ELF-1 (cell line): ENCODE results near the gene FREM2.

ENCODE experiments used
- DNase-seq: peaks from one replicate; pipeline ENCODE4 v3.0.0-alpha.2; 2016; ENCODE audit warnings: low read depth, low spot score

Gene FREM2

DNA sequence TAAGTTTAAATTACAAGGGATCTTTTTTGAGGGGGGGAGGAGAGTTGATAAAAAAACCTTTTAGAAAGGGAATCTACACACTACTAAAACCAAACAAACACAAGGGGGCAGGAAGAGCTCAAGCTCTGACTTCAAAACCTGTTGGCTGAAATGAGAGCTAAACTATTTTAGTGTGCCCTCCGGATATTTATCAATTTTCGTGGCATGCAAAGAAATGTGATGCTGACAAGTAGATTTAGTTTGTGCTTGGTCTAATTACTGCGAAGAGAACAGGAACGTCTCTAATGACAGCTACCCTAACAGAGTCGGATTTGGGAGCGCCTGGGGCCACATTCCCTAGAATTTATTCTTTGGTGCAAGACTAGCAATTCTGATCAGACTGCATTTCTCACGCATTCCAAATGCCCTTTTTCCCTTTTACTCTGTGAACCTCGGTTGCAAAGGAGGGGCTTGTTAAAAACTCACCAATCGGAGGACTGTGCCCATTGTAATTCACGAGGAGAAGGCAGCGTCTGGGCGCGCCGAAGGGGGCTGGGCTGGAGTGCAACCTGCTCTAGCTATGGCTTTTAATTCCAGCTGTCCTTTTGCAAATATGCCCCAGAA, 802 bp upstream of the FREM2 start:
- peak; percentile 91 for DNase-seq

DNA sequence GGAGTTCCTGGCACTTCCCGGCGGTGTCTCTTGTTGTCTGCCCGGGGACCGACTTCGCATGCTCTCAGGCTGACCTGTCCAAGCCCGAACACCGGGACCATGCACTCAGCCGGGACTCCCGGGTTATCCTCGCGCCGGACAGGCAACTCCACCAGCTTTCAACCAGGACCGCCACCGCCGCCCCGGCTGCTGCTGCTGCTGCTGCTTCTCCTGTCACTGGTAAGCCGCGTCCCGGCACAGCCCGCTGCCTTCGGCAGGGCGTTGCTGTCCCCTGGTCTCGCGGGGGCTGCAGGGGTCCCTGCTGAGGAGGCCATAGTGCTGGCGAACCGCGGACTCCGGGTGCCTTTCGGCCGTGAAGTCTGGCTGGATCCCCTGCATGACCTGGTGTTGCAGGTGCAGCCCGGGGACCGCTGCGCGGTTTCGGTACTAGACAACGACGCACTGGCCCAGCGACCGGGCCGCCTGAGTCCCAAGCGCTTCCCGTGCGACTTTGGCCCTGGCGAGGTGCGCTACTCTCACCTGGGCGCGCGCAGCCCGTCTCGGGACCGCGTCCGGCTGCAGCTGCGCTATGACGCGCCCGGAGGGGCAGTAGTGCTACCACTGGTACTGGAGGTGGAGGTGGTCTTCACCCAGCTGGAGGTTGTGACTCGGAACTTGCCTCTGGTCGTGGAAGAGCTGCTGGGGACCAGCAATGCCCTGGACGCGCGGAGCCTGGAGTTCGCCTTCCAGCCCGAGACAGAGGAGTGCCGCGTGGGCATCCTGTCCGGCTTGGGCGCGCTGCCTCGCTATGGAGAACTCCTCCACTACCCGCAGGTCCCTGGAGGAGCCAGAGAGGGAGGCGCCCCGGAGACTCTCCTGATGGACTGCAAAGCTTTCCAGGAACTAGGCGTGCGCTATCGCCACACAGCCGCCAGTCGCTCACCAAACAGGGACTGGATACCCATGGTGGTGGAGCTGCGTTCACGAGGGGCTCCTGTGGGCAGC, 661 bp downstream of the FREM2 start:
- no peak for DNase-seq

DNA sequence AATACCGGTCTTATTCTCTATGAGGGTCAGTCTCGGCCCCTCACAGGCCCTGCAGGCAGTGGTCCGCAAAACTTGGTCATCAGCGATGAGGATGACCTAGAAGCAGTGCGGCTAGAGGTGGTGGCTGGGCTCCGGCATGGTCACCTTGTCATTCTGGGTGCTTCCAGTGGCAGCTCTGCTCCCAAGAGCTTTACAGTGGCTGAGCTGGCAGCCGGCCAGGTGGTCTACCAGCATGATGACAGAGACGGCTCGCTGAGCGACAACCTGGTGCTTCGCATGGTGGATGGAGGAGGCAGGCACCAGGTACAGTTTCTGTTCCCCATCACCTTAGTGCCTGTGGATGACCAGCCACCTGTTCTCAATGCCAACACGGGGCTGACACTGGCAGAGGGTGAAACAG, 1.8 kb downstream of the FREM2 start:
- no peak for DNase-seq

DNA sequence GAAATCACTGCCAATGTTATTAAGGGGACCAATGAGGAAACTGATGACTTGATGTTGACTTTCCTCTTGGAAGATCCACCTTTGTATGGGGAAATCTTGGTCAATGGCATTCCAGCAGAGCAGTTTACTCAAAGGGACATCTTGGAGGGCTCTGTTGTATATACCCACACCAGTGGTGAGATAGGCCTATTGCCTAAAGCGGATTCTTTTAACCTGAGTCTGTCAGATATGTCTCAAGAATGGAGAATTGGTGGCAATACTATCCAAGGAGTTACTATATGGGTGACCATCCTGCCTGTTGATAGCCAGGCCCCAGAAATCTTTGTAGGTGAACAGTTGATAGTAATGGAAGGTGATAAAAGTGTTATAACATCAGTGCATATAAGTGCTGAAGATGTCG, 3.4 kb downstream of the FREM2 start:
- no peak for DNase-seq

DNA sequence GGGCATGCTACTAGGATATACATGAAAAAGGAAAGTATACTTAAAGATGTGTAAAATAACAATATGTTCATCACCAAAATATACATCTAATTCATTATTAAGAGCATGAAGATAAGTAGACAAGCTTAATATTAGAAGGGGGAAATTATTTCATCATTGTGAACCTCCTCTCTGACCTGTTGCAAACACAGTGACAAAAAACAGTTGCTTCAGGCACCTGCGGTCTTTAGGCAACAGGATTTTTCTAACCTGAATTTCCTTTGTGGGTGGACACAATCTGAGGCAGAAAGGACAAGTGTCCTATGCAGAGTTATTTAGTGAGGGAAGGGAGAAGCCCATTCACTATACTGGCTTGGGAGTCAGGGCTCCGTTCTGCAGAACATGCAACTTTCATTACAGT, 6.3 kb downstream of the FREM2 start:
- DNase-seq, result no peak

DNA sequence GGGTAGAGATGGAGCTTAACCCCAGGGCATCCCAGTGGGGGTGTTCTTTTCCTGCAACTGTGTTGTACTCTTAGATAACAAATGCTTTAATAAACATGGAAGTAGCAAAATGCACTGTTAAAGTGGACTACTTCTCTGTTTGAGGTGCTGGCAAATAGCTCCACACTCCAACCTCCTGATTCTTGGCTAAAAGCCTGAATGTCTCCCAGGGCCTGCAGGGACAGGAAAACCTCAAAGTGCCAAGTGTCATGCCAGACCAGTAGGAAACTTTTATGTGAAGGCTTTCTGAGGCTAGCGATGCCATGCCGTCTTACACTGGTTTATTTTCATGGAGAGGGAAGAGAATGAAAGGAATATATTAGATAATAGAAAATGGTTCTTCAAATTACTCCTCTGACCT, 6.8 kb downstream of the FREM2 start:
- DNase-seq, result no peak

DNA sequence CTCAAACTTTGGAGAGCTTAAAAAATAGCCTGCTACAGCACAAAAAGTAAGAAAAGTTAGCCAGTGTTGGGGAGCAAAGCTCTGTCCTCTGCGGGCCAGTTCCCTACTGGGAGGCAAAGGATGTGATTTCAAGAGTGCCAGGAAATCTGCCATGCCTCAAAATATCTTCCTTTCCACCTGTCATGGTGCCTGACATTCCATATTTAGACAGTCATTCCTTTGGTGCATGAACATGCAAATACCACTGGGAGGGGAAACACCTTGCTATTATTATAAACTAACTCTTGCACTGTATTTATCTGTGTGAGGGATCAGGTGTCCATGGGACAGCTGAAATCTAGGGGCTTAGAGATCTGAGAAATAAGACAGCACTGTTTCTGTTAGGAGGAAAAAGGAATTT, 10.3 kb downstream of the FREM2 start:
- DNase-seq, result no peak

DNA sequence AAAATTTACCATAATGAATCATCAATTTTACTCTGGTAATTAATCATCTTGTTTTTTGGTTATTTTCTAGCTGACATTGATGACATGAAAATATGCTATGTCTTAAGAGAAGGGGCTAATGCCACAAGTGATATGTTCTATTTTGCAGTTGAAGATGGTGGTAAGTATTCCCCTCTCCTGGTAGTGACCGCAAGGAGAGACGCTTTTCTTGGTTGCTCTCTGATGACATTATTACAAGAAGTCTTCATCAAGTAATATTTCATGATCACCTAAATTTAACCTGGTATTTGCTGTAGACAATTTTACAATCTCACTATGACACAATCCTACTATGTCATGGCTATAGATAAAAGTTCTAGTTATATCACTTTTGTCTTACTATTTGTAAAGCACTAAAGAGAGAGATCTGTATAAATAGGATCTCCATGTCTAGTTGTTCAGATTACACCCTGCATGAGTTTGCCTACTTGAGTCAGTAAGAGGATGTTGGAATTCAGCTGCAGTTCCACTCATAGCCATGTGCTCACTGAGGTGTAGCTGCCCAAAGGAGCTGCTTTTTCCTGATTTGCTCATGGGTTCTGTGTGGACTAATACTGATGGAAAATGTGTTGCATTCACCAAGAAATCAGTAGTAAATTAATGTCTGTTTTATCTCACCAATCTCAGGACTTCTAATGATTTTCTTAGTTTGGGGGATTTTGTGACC, 10.9 kb downstream of the FREM2 start:
- no peak for DNase-seq

DNA sequence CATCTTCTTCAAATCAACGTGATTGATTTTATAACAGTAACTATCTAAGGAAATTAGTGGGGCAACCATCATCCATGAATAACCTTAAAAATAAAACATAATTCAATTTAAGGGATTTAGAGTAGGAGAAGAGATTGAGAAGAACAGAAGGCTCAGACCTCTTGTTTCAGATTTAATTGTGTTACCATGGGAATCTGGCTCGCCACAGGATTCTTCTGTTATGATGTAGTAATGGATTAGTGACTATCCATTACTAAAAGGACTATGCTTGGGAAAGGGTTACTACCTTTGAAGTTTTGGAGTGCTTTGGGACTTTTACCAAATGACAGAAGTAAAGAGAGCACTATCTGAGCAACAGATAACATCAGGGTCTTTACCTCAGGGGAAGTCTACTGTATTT, 13.2 kb downstream of the FREM2 start:
- no peak for DNase-seq

DNA sequence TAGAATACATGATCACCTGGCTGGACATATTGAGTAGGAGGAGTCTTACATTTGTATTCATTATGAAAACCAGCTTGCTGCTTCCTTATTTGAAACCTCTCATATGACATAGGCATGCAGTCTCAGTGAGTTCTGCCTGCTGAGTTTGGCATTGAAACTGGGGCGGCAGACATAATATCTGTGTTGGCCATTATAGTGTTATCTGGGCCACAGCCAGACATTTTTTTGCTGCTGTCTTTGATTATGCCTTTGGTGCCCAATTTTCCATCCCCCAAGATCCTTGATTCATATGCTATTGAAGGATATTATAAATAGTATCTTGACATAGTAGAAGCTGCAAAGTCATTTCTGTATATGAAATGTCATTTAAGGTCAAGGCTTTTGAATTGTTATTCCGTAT, 15.8 kb downstream of the FREM2 start:
- no peak for DNase-seq

DNA sequence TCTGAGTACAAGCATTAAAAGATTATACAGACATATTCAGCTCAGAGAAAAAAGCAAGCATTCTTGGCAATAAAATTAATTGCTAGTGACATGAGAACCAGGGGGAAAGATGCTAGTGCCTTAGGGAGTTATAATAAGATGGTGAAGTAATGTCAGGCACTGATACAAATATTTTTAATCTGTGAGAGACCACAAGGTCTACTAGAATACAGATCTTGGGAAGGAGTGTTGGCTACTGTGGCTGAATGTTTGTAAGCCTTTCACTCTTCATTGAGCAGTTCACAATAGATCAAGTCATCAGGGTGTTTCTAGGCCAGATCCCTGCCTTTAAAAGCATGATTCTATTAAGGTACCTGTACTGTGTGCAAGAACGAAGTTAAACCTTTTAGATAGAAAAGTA, 16.4 kb downstream of the FREM2 start:
- DNase-seq, result no peak

DNA sequence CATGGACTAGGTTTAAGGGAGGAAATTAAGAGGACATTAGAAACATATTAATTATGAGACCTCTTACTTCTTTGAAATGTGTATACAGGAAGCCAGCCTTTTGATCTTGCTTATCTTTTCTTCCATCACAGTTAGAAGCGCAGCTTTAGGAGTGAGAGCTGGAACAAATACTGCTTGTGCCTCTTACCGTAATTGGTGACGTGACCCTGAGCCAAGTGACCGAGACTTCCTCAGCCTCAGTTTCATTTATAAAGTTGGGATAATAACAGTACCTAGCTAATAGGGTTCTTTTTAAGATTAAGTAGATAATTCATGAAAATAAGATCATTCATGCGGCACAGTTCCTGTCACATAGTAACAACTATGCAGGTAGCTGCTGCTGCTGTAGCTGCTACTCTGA, 18.5 kb downstream of the FREM2 start:
- DNase-seq, result no peak

DNA sequence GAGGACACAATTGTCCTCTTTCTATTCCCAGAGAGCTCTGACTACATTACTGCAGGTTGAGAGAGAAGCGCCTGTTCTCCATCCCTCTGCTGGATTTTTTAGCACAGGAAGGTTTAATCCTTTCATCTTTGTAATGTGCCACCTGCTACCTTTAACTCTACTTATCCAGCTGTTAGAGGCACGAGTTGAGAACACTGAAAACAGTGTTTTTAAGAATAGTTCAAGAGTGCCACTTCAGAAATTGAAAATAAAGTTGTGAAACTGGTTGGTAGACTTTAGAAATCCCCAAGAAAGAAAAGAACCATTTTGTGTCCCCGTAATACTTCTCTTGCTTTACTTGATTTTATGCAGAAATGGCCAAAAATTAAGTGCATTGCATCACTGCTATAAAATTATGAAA, 20.6 kb downstream of the FREM2 start:
- DNase-seq, result no peak

DNA sequence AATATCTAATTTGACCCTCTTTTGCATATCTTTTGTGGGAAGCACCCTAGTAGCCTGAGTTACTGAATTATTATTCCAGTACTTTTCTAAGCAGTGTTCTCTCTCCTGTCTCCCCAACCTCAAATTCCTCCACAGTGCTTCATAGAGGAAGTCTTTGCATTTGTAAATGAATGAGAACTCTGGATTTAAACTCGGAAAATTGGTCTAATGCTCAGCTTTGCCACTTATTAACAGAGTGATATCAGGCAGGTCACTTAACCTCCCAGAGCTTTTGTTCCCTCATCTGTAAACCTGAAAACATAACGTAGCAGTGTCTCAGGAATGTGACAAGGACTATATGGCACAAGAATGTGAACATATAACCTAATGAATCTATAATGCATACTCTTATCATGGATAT, 26.2 kb downstream of the FREM2 start:
- DNase-seq, result no peak

DNA sequence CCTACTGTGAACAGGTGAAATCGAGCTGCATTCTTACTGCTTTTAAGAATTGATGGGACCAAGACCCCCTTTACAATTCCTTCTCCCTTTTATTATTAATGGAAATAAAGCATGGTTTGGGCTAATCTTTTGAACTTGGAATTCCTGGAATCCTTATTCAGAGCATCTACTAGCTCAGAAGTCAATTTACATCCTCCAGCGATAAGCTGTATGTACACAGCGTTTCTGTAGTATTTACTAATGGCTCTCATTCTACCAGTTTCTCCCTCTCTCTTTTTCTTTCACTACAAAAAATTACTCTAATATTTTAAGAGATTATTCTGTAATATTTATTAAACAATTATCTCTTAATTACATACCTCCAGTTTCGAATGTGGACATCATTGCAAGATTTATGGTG, 31.5 kb downstream of the FREM2 start:
- DNase-seq, result no peak

DNA sequence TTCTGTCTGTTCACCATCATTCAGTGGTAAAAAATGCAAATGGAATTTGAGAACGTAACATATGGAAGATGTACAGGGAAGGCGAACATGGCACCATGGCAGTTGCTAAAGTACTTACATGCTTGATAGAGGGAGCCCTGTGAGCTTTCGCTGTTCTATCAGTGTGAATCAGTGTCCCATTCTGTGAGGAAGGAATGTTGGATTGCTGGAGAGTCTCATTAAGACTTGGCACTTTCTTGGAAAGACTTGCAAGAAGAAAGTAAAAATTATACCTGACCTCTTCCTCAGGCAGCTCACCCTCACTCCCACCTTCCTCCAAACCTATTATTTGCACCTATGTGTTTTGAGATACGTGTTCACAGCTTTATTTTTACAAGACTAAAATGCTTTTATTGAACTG, 43.5 kb downstream of the FREM2 start:
- no peak for DNase-seq

DNA sequence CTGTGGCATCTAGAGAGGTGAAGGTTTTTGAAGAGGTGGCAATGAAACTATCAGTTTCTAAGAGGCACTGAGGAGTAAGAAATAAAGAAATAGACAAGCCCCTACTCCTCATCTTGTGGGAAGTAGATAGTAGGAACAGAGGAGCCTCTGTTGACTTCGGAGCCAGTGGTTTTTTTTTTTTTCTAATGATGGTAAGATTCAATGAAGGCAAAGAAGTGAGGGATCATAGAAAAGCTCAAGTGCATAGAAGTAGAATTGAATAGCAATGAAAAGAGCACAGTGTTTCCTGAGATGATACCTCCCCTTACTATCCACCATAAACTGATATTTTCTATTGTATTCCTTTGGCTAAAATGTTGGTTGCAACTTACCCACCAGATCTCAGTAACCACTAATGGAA, 46.3 kb downstream of the FREM2 start:
- DNase-seq, result no peak

DNA sequence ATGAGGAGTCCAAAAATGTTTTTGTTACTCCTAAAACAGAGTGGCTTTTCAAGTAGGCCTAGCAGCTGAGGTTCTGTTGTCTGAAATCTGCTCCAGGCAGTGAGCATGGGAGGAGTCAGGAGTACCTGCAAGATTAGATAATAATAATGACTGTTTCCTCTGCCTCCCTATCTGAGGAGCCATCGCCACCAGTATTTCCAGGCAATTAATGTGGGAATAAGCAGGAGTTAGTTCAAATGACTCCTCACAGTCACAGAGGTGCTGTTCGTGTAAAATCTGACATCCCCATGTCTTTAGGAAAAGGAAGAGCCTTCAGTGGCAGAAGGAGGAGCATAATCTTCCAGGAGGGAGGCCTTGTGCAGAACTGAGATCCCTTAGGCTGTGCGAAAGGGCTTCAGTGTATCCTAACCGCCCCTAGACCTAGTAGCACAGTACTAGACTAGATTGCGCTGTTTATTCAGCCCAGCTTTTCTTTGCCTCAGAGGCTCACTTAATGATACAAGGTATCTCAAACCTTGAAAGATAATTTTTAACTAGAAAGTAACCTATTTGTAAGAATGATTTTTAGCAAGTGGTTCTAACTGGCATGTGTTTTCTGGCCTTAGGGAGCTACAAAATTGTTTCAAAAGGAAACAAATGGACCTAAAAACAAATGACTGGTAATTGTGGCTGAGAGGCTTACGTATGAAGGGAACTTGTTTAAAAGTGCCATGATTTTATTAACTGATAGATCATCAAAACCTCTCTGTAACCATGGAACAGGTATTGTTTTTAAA, 49.0 kb downstream of the FREM2 start:
- peak; percentile 58 for DNase-seq

DNA sequence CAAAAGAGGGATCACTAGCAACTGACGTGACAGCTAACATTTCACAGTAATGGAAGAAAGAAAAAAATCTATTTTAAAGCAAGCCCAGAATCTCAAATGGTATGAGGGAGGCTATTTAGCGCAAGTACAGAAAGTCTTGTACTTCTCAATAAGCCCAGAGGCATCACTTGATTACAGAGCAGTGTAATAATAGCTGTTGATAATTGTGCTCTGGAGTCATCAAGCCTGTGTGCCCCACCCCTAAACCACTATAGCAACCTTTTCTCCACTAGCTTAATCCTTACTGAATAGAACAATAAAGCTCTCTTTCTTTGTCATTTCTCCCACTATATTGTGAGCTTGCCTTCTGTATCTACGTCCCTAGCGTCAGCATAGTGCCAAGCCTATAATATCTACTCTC, 56.6 kb downstream of the FREM2 start:
- DNase-seq, result no peak

DNA sequence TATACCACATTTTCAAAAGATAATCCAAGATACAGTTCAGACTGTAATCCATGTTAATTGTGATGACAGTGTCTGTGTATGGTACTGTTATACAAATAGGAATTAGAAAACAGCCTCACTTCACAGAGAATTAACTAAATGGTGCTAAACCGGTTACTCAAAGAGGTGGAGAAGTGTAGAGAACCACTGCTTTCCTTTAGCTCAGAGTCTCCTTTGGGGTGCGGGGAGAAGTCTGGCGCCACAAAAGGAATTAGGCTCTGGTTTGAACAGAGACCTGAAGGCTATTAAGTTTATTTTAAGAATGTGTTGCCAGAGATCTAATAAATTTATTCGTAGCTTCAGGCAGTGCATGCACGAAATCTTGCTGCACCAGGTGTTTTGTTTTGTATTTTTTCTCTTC, 65.8 kb downstream of the FREM2 start:
- peak; percentile 40 for DNase-seq

DNA sequence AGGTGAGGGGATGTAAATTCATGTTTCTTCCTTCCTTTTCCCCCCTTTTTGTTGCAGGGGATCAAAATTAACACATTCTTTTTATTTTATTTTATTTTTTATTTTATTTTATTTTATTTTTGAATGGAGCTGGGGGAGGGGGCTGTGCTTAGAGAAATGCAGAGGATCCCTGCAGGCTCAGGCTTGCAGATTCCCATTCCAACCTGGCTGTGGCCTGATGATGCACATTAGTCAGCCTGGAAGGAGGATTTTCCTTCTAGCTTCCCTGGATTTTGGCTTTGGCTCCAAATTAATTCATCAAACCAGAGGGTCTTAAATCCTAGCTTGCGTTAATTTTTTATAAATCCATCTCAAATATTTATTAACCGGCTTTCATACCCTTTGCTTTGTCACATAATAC, 67.0 kb downstream of the FREM2 start:
- no peak for DNase-seq

DNA sequence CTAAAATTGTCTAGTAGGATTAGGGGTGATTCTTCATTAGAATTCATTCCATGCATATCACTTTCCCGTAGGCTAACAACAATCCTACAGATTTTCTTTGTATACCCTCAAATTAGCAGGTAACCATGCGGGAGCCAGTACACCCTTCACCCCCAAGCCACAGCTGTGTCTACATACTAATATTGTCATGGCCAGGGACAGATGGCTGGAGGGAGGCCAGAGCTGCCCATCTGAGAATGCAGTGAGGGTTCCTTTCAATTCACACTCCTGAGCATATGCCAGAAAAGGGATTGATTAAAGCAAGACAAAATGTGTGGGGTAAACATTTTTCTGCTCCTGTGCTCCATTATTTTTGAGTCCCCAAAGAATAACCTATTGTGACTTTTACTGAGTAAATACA, 68.9 kb downstream of the FREM2 start:
- no peak for DNase-seq
